GM23338 (cell line): ENCODE measurements around the gene SUN5. TPM values are rescaled to one million over a fixed set of nuclear protein-coding genes. Genes with fewer than 3 reads are reported as not detected.
"Not testable (repeated sequence)": the region's sequence is repeated elsewhere in the genome, so short reads cannot be mapped to it uniquely, and the experiment has no call there.

Experiments
- ATAC-seq: fragments of 200-7000 bp; cut with Tn5 transposase; 3 replicates; pipeline ENCODE4 v1.9.1; 2020
- DNase-seq: peaks from one replicate; pipeline ENCODE4 v3.0.0-alpha.2; 2015; ENCODE audit warnings: low spot score
- H2AFZ ChIP-seq: fragments of 200-600 bp; sonication (generic); 2 replicates; pipeline ENCODE4 v1.8.0; 2016; ENCODE audit warnings: antibody characterized with exemption, mild to moderate bottlenecking, moderate library complexity
- H3F3A ChIP-seq: fragments of 200-600 bp; sonication (generic); replicated peaks from 2 replicates; pipeline ENCODE4 v1.8.0; 2017; ENCODE audit warnings: antibody characterized with exemption, mixed run types, low read depth
- H3K27ac ChIP-seq: fragments of 200-600 bp; sonication (generic); 2 replicates; pipeline ENCODE4 v1.6.1; 2016; ENCODE audit warnings: low read depth
- H3K27me3 ChIP-seq: fragments of 200-600 bp; sonication (generic); 2 replicates; pipeline ENCODE4 v1.8.0; 2016; ENCODE audit warnings: mild to moderate bottlenecking, mixed run types, moderate library complexity; ENCODE audit not compliant: insufficient read depth
- H3K36me3 ChIP-seq: fragments of 200-600 bp; sonication (generic); 2 replicates; pipeline ENCODE4 v1.8.0; 2016; ENCODE audit warnings: mild to moderate bottlenecking; ENCODE audit not compliant: insufficient read depth
- H3K4me1 ChIP-seq: fragments of 200-600 bp; sonication (generic); 2 replicates; pipeline ENCODE4 v1.8.0; 2016; ENCODE audit warnings: mild to moderate bottlenecking, moderate library complexity; ENCODE audit not compliant: insufficient read depth
- H3K4me2 ChIP-seq: fragments of 200-600 bp; sonication (generic); 2 replicates; pipeline ENCODE4 v1.7.1; 2017; ENCODE audit warnings: mixed run types
- H3K4me3 ChIP-seq: fragments of 200-600 bp; sonication (generic); 2 replicates; pipeline ENCODE4 v1.6.1; 2016; ENCODE audit warnings: mixed run types
- H3K79me2 ChIP-seq: fragments of 200-600 bp; sonication (generic); replicated peaks from 2 replicates; pipeline ENCODE4 v1.8.0; 2017; ENCODE audit warnings: mild to moderate bottlenecking; ENCODE audit not compliant: insufficient read depth
- H3K9me2 ChIP-seq: fragments of 200-600 bp; sonication (generic); 2 replicates; pipeline ENCODE4 v1.8.0; 2017; ENCODE audit not compliant: insufficient read depth
- H4K20me1 ChIP-seq: fragments of 200-600 bp; sonication (generic); replicated peaks from 2 replicates; pipeline ENCODE4 v1.8.0; 2017; ENCODE audit warnings: mild to moderate bottlenecking; ENCODE audit not compliant: insufficient read depth
- H3K27ac Mint-ChIP-seq: 2 replicates; pipeline ENCODE4 v1.8.0; 2020; ENCODE audit warnings: inconsistent platforms, mild to moderate bottlenecking, moderate library complexity, mixed read lengths
- H3K27me3 Mint-ChIP-seq: 3 replicates; pipeline ENCODE4 v1.8.0; 2022; ENCODE audit warnings: low read depth, mild to moderate bottlenecking, moderate library complexity, mixed read lengths, inconsistent platforms; ENCODE audit not compliant: insufficient read depth, poor library complexity
- H3K36me3 Mint-ChIP-seq: 3 replicates; pipeline ENCODE4 v1.8.0; 2021; ENCODE audit warnings: low read depth, mild to moderate bottlenecking, inconsistent platforms, moderate library complexity, mixed read lengths
- H3K4me1 Mint-ChIP-seq: 3 replicates; pipeline ENCODE4 v1.8.0; 2020; ENCODE audit warnings: mild to moderate bottlenecking, inconsistent platforms, mixed read lengths
- H3K4me3 Mint-ChIP-seq: 3 replicates; pipeline ENCODE4 v1.8.0; 2021; ENCODE audit warnings: moderate library complexity, mild to moderate bottlenecking, inconsistent platforms, mixed read lengths
- H3K9me3 Mint-ChIP-seq: 3 replicates; pipeline ENCODE4 v1.8.0; 2020; ENCODE audit warnings: moderate library complexity, mild to moderate bottlenecking, inconsistent platforms, mixed read lengths
- CTCF ChIP-seq, 2 experiments: fragments of 200-600 bp in 1 of 2; sonication (generic) in 1 of 2; conservative IDR thresholded peaks; 2 replicates each; pipeline versions ENCODE4 v1.5.1 to v1.6.1; 2016 to 2017; ENCODE audit warnings: antibody characterized with exemption in 2 of 2, low read depth in 2 of 2, mild to moderate bottlenecking in 2 of 2, moderate library complexity in 1 of 2
- EZH2phosphoT487 ChIP-seq: fragments of 200-600 bp; sonication (generic); IDR thresholded peaks from one replicate; pipeline ENCODE4 v1.8.1; 2018; ENCODE audit warnings: antibody characterized with exemption; ENCODE audit not compliant: unreplicated experiment
- JUNB ChIP-seq: IDR thresholded peaks from one replicate; pipeline ENCODE4 v1.6.1; 2016; ENCODE audit warnings: antibody characterized with exemption; ENCODE audit not compliant: unreplicated experiment
- POLR2AphosphoS5 ChIP-seq: IDR thresholded peaks from 2 replicates; pipeline ENCODE4 v1.6.1; 2016; ENCODE audit warnings: antibody characterized with exemption, low read depth
- ZNF114 ChIP-seq: fragments of 250-450 bp; sonication (Bioruptor Pico); IDR thresholded peaks from 2 replicates; pipeline ENCODE4 v1.5.0; 2020; ENCODE audit warnings: mild to moderate bottlenecking, moderate library complexity
- polyA plus RNA-seq: library from polyadenylated mRNA; unstranded; fragments of >200 nt; fragmentation: Nextera tagmentation; extraction: Ambion mirVana; gene quantifications from 2 replicates; pipeline ENCODE4 v1.2.1, GENCODE V29; 2016
- total RNA-seq: library from RNA; depleted of rRNA; stranded (reverse); fragments of >200 nt; shearing (Covaris generic); gene quantifications from 2 replicates; pipeline ENCODE4 v1.2.3, GENCODE V29; 2014
- TF ChIP-seq, protein P1 (sequence below): IDR thresholded peaks from one replicate; pipeline ENCODE4 v1.6.1; 2018; ENCODE audit warnings: antibody characterized with exemption; ENCODE audit not compliant: unreplicated experiment

Gene SUN5
- total and polyA plus RNA-seq, 2 experiments from 2014 or later = not detected

DNA sequence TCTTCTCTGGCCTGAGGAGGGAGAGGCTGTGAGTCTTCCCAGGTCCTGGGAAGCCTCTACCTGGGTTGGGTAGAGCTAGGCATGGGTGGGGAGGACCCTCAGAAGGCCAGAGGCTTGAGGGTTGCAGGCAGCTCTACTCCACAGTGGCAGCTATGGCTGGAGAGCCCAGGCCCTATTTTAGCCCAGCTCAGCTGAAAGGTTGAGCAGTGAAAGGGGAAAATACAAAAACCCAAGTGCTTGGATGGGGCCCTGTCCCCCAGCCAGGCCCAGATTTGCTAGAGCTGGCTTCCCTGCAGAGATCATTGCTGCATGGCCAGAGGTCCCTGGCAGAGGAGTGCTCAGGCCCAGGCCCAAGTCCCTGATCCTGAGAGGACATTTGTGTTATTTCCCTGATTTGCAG lies 45.7 kb downstream of the SUN5 start (continued):
- TF ChIP-seq CTCF (conservative IDR thresholded peaks at IDR 0.05; ENCODE audit: low read depth in 2 of 2) = no peak
- TF ChIP-seq JUNB = no peak
- TF ChIP-seq, protein P1, sequence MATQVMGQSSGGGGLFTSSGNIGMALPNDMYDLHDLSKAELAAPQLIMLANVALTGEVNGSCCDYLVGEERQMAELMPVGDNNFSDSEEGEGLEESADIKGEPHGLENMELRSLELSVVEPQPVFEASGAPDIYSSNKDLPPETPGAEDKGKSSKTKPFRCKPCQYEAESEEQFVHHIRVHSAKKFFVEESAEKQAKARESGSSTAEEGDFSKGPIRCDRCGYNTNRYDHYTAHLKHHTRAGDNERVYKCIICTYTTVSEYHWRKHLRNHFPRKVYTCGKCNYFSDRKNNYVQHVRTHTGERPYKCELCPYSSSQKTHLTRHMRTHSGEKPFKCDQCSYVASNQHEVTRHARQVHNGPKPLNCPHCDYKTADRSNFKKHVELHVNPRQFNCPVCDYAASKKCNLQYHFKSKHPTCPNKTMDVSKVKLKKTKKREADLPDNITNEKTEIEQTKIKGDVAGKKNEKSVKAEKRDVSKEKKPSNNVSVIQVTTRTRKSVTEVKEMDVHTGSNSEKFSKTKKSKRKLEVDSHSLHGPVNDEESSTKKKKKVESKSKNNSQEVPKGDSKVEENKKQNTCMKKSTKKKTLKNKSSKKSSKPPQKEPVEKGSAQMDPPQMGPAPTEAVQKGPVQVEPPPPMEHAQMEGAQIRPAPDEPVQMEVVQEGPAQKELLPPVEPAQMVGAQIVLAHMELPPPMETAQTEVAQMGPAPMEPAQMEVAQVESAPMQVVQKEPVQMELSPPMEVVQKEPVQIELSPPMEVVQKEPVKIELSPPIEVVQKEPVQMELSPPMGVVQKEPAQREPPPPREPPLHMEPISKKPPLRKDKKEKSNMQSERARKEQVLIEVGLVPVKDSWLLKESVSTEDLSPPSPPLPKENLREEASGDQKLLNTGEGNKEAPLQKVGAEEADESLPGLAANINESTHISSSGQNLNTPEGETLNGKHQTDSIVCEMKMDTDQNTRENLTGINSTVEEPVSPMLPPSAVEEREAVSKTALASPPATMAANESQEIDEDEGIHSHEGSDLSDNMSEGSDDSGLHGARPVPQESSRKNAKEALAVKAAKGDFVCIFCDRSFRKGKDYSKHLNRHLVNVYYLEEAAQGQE = no peak
- TF ChIP-seq EZH2phosphoT487 = no peak

DNA sequence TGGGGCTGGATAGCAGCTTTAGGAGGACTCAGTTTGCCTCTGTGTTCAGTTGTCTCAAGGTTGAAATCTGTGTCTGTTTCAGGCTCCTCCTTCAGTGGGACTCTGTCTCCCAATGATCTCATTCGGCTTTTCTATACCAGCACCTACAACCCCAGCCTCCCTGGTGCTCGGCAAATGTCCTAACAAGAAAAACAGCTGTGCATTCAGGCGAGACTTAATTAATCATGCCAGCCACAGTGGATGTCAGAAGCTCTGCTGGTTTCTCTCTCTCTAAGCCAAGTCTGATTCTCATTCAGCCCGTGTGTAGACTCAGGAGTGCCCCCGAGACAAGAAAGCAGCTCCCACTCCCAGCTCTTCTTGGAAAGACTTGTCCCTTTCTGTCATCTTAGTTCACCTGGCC lies 46.8 kb downstream of the SUN5 start:
- ATAC-seq (no peak), DNase-seq (no peak)
- Histone ChIP-seq H3K27me3 (peaks cover 13% of the 10 kb centered on the region), H3K36me3 (0 out of 2 replicates have a peak, but pooled peaks cover 4% of the 10 kb centered on the region), H4K20me1 (no peaks in the 10 kb centered on the region), H3K27ac (no peak overlapping the region), H3K4me2 (no peak overlapping the region), H2AFZ (no peak overlapping the region), H3K4me3 (no peak overlapping the region), H3K4me1 (no peaks in the 10 kb centered on the region), H3K79me2 (no peaks in the 10 kb centered on the region), H3F3A (no peaks in the 10 kb centered on the region), H3K9me2 (0 out of 2 replicates have a peak, but pooled peaks cover 6% of the 10 kb centered on the region)
- no peak overlapping the region for H3K4me3 Mint-ChIP-seq
- 0 out of 3 replicates have a peak, but pooled peaks cover 5% of the 10 kb centered on the region for H3K4me1 Mint-ChIP-seq
- H3K9me3 Mint-ChIP-seq = peaks cover 25% of the 10 kb centered on the region
- no peak for TF ChIP-seq ZNF114 (CRISPR knock-in tag)
- H3K27me3 Mint-ChIP-seq = peaks cover 16% of the 10 kb centered on the region
- H3K36me3 Mint-ChIP-seq = peaks cover 10% of the 10 kb centered on the region; the same call in 2 of the 3 replicates
- no peak overlapping the region for H3K27ac Mint-ChIP-seq

DNA sequence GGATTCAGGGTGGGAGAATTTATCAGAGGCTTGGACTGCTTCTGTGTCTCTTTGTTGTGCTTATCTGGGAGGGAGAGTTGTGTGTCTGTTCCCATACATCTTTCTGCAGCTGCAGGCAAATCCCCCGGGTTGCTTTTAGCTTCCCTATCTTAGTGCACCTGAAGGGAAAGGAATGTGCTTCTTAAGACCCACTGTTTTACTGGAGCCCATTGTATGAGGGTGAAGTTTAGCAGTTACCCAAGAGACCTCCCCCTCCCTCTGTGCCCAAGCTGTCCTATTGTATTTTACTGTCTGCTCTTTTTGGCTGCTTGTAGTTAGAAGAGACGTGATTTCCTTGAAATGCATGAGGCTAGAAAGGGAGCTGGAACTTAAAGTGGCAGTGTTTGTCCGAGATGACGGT lies 53.7 kb downstream of the SUN5 start:
- H3F3A ChIP-seq, H3K4me2 ChIP-seq, H3K4me3 ChIP-seq, H3K27ac ChIP-seq, H3K27ac Mint-ChIP-seq, H3K4me3 Mint-ChIP-seq, H3K36me3 ChIP-seq, H3K9me3 Mint-ChIP-seq, H2AFZ ChIP-seq, H3K4me1 ChIP-seq, H3K79me2 ChIP-seq, H3K36me3 Mint-ChIP-seq, H3K9me2 ChIP-seq, H4K20me1 ChIP-seq: not testable (repeated sequence)
- Mint-ChIP-seq H3K4me1 (peaks cover 14% of the 10 kb centered on the region), H3K27me3 (peaks cover 69% of the 10 kb centered on the region)
- DNase-seq (peak; percentile 83), ATAC-seq (peak; percentile 96)
- H3K27me3 ChIP-seq = peaks cover 73% of the 10 kb centered on the region
- TF ChIP-seq POLR2AphosphoS5 = 0 out of 2 replicates have a peak, but pooled peaks have one; percentile 22
